HepG2 (cell line): Measurements from ENCODE around the gene MAVS. TPM values are rescaled to one million over a fixed set of nuclear protein-coding genes. Genes with fewer than 3 reads are reported as not detected.
A peak's percentile ranks its signal among the peaks of the same experiment; 100 is the strongest.

ENCODE experiments used
- CCDC6 ChIP-seq: sonication (generic); formaldehyde crosslinking; IDR thresholded peaks from 2 replicates; pipeline ENCODE4 v1.8.1; 2022; ENCODE audit warnings: mild to moderate bottlenecking, missing genetic modification reagents, moderate library complexity
- EEA1 ChIP-seq: sonication (generic); formaldehyde crosslinking; IDR thresholded peaks from 2 replicates; pipeline ENCODE4 v1.5.1; 2020; ENCODE audit warnings: mild to moderate bottlenecking, missing genetic modification reagents, borderline replicate concordance
- FOXA3 ChIP-seq: IDR thresholded peaks from 2 replicates; pipeline ENCODE4 v1.6.1; 2016; ENCODE audit warnings: missing genetic modification reagents, missing compliant biosample characterization
- FOXK2 ChIP-seq: fragments of 450-650 bp; IDR thresholded peaks from 2 replicates; pipeline ENCODE4 v1.6.1; 2016
- HDAC2 ChIP-seq: sonication (generic); formaldehyde crosslinking; IDR thresholded peaks from 2 replicates; pipeline ENCODE4 v1.4.0; 2020; ENCODE audit warnings: missing genetic modification reagents
- KDM2A ChIP-seq: sonication (generic); formaldehyde crosslinking; IDR thresholded peaks from 2 replicates; pipeline ENCODE4 v1.4.0; 2020; ENCODE audit warnings: low read depth, missing genetic modification reagents, borderline replicate concordance
- LCORL ChIP-seq, 2 experiments: fragments of 450-650 bp in 1 of 2; sonication (generic) in 1 of 2; formaldehyde crosslinking in 1 of 2; IDR thresholded peaks; 2 replicates each; pipeline versions ENCODE4 v1.5.0 to v1.6.1; 2017 to 2020; ENCODE audit warnings: antibody characterized with exemption in 1 of 2, missing genetic modification reagents in 1 of 2
- NAIF1 ChIP-seq: sonication (generic); formaldehyde crosslinking; IDR thresholded peaks from 2 replicates; pipeline ENCODE4 v1.5.0; 2020; ENCODE audit warnings: mild to moderate bottlenecking, missing genetic modification reagents, borderline replicate concordance
- NCOA1 ChIP-seq: sonication (generic); formaldehyde crosslinking; IDR thresholded peaks from 2 replicates; pipeline ENCODE4 v1.9.0; 2021; ENCODE audit warnings: missing genetic modification reagents
- PHB2 ChIP-seq: fragments of 450-650 bp; IDR thresholded peaks from 2 replicates; pipeline ENCODE4 v1.6.1; 2018; ENCODE audit not compliant: partially characterized antibody
- SAP130 ChIP-seq: IDR thresholded peaks from 2 replicates; pipeline ENCODE4 v1.6.1; 2016; ENCODE audit warnings: low read depth
- SIX4 ChIP-seq: sonication (generic); formaldehyde crosslinking; IDR thresholded peaks from 2 replicates; pipeline ENCODE4 v1.4.0; 2020; ENCODE audit warnings: missing genetic modification reagents
- TAF1 ChIP-seq: sonication (generic); formaldehyde crosslinking; IDR thresholded peaks from 2 replicates; pipeline ENCODE4 v1.4.0; 2020; ENCODE audit warnings: missing genetic modification reagents
- ZNF138 ChIP-seq: sonication (generic); formaldehyde crosslinking; IDR thresholded peaks from 2 replicates; pipeline ENCODE4 v1.5.0; 2020; ENCODE audit warnings: mild to moderate bottlenecking, low read depth, missing genetic modification reagents
- ZNF30 ChIP-seq: sonication (generic); formaldehyde crosslinking; IDR thresholded peaks from 2 replicates; pipeline ENCODE4 v1.5.0; 2020; ENCODE audit warnings: mild to moderate bottlenecking, missing genetic modification reagents
- ZNF724P ChIP-seq: sonication (generic); formaldehyde crosslinking; IDR thresholded peaks from 2 replicates; pipeline ENCODE4 v1.8.0; 2022; ENCODE audit warnings: missing genetic modification reagents, borderline replicate concordance
- ZNF790 ChIP-seq: sonication (generic); formaldehyde crosslinking; IDR thresholded peaks from 2 replicates; pipeline ENCODE4 v1.8.0; 2022; ENCODE audit warnings: missing genetic modification reagents, mild to moderate bottlenecking, borderline replicate concordance
- polyA plus RNA-seq, 8 experiments: library from polyadenylated mRNA; depleted of rRNA in 3 of 8; stranded (reverse) in 7 of 8; unstranded in 1 of 8; fragments of >200 nt; fragmentation: Illumina TruSeq in 4 of 8; extraction: Trizol in 4 of 8; gene quantifications; 2 replicates each; pipeline versions ENCODE4 v1.2.1 to v1.2.3, GENCODE V29; 2011 to 2016; ENCODE audit warnings: low read depth in 4 of 8, missing spikeins in 1 of 8, mixed read lengths in 1 of 8; ENCODE audit not compliant: insufficient read depth in 1 of 8
- total RNA-seq, 5 experiments: library from RNA; depleted of rRNA; stranded (reverse); fragments of >200 nt; fragmentation: Illumina TruSeq; extraction: Trizol; gene quantifications; 2 replicates each; pipeline ENCODE4 v1.2.3, GENCODE V29; 2016; ENCODE audit warnings: low read depth in 1 of 5
- TF ChIP-seq, protein P1 (sequence below): sonication (generic); formaldehyde crosslinking; IDR thresholded peaks from 2 replicates; pipeline ENCODE4 v1.8.1; 2023; ENCODE audit warnings: mild to moderate bottlenecking, moderate library complexity, missing genetic modification reagents
- TF ChIP-seq, protein P2 (sequence below): sonication (generic); formaldehyde crosslinking; IDR thresholded peaks from 2 replicates; pipeline ENCODE4 v1.4.0; 2020; ENCODE audit warnings: missing genetic modification reagents; ENCODE audit errors: not compliant biosample characterization
- TF ChIP-seq, protein P3 (sequence below): sonication (generic); formaldehyde crosslinking; IDR thresholded peaks from 2 replicates; pipeline ENCODE4 v1.5.0; 2020; ENCODE audit warnings: mild to moderate bottlenecking, missing genetic modification reagents, borderline replicate concordance

MAVS gene
- total and polyA plus RNA-seq, 2 of the 13 experiments (the other 11 are each of a cell fraction or from before 2014, with no cell fraction given): 27.3 to 36.6 TPM

- TF ChIP-seq, protein P1, sequence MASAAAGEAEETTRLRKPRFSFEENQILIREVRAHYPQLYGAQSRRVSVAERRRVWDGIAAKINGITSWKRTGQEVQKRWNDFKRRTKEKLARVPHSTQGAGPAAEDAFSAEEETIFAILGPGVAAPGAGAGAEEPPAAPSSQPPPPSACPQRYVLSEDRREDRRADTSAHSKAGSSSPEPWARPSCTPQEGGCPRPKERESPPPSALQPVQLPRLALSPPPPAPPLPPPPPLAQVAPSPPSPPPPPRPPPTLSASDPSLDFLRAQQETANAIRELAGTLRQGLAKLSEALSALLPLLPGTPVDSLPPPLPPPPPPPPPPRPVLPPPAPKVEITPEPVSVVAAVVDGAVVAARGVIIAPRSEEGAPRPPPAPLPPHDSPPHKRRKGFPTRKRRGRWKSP (CRISPR knock-in tag): 0 out of 2 replicates have a peak, but pooled peaks have one; percentile 37
- TF ChIP-seq, protein P2, sequence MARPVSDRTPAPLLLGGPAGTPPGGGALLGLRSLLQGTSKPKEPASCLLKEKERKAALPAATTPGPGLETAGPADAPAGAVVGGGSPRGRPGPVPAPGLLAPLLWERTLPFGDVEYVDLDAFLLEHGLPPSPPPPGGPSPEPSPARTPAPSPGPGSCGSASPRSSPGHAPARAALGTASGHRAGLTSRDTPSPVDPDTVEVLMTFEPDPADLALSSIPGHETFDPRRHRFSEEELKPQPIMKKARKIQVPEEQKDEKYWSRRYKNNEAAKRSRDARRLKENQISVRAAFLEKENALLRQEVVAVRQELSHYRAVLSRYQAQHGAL (CRISPR knock-in tag): no peak
- TF ChIP-seq PHB2 (no peak), TAF1 (CRISPR knock-in tag) (peak; percentile 5; the same call in 1 of the 2 replicates), EEA1 (CRISPR knock-in tag) (no peak), FOXK2 (peak; percentile 94), NCOA1 (0 out of 2 replicates have a peak, but pooled peaks have one; percentile 18), KDM2A (CRISPR knock-in tag) (0 out of 2 replicates have a peak, but pooled peaks have one; percentile 8), ZNF724P (CRISPR knock-in tag) (no peak), CCDC6 (CRISPR knock-in tag) (no peak), LCORL (IDR thresholded peaks at IDR 0.05) (no peak), LCORL (CRISPR knock-in tag; IDR thresholded peaks at IDR 0.05) (0 out of 2 replicates have a peak, but pooled peaks have one; percentile 61), SAP130 (CRISPR knock-in tag) (peak; percentile 82), HDAC2 (CRISPR knock-in tag) (no peak), NAIF1 (no peak), SIX4 (CRISPR knock-in tag) (no peak), ZNF790 (CRISPR knock-in tag) (no peak), ZNF138 (no peak), FOXA3 (CRISPR knock-in tag) (peak; percentile 78), ZNF30 (no peak)
- TF ChIP-seq, protein P3, sequence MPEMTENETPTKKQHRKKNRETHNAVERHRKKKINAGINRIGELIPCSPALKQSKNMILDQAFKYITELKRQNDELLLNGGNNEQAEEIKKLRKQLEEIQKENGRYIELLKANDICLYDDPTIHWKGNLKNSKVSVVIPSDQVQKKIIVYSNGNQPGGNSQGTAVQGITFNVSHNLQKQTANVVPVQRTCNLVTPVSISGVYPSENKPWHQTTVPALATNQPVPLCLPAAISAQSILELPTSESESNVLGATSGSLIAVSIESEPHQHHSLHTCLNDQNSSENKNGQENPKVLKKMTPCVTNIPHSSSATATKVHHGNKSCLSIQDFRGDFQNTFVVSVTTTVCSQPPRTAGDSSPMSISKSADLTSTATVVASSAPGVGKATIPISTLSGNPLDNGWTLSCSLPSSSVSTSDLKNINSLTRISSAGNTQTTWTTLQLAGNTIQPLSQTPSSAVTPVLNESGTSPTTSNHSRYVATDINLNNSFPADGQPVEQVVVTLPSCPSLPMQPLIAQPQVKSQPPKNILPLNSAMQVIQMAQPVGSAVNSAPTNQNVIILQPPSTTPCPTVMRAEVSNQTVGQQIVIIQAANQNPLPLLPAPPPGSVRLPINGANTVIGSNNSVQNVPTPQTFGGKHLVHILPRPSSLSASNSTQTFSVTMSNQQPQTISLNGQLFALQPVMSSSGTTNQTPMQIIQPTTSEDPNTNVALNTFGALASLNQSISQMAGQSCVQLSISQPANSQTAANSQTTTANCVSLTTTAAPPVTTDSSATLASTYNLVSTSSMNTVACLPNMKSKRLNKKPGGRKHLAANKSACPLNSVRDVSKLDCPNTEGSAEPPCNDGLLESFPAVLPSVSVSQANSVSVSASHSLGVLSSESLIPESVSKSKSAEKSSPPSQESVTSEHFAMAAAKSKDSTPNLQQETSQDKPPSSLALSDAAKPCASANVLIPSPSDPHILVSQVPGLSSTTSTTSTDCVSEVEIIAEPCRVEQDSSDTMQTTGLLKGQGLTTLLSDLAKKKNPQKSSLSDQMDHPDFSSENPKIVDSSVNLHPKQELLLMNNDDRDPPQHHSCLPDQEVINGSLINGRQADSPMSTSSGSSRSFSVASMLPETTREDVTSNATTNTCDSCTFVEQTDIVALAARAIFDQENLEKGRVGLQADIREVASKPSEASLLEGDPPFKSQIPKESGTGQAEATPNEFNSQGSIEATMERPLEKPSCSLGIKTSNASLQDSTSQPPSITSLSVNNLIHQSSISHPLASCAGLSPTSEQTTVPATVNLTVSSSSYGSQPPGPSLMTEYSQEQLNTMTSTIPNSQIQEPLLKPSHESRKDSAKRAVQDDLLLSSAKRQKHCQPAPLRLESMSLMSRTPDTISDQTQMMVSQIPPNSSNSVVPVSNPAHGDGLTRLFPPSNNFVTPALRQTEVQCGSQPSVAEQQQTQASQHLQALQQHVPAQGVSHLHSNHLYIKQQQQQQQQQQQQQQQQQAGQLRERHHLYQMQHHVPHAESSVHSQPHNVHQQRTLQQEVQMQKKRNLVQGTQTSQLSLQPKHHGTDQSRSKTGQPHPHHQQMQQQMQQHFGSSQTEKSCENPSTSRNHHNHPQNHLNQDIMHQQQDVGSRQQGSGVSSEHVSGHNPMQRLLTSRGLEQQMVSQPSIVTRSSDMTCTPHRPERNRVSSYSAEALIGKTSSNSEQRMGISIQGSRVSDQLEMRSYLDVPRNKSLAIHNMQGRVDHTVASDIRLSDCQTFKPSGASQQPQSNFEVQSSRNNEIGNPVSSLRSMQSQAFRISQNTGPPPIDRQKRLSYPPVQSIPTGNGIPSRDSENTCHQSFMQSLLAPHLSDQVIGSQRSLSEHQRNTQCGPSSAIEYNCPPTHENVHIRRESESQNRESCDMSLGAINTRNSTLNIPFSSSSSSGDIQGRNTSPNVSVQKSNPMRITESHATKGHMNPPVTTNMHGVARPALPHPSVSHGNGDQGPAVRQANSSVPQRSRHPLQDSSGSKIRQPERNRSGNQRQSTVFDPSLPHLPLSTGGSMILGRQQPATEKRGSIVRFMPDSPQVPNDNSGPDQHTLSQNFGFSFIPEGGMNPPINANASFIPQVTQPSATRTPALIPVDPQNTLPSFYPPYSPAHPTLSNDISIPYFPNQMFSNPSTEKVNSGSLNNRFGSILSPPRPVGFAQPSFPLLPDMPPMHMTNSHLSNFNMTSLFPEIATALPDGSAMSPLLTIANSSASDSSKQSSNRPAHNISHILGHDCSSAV (CRISPR knock-in tag): no peak
Observed at GRCh38 chr20:3797592-3798372, 48.9 kb upstream of the MAVS start (continued).
